ENCODE measurements around the gene GRIK2. TPM values are rescaled to one million over a fixed set of nuclear protein-coding genes. Genes with fewer than 3 reads are reported as not detected.

GRIK2 gene
- total RNA-seq, 2 experiments from 2014 or later = not detected

DNA sequence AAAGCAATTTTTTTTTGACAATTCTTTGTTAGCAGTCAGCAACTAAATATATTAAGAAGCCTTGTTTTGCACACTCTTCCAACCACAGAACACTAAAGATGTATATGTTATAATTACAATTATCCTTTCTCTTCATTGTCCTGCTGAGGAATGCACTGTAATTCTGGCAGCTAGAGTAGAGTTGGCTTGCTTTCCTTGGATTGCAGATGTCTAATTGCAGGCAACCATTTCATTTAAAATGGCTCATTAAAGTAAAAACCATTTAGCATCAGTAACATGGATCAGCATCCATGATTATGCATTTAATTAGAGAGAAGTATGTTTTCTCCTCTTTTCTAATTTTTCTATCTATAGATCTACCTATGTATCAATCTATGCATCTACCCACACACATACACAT is 335.4 kb downstream of the GRIK2 start:
- Mint-ChIP-seq H3K36me3 (ENCODE audit: low read depth) (no peaks in the 10 kb centered on the region), H3K27me3 (no peaks in the 10 kb centered on the region)

GRCh38 chr6:101730954-101731353 is 337.4 kb downstream of the GRIK2 start:
- Mint-ChIP-seq H3K36me3 (ENCODE audit: low read depth) (no peaks in the 10 kb centered on the region), H3K27ac (no peak overlapping the region), H3K27me3 (no peaks in the 10 kb centered on the region), H3K4me1 (ENCODE audit: low read depth) (peaks cover 5% of the 10 kb centered on the region), H3K9me3 (peaks cover 3% of the 10 kb centered on the region), H3K4me3 (no peak overlapping the region)
- intact Hi-C loops (cut with micrococcal nuclease) = no loop called here
- CTCF ChIA-PET = no interaction called here
- POLR2A ChIA-PET = no interaction called here
- DNase-seq (no peak), ATAC-seq (no peak)
- TF ChIP-seq, protein P1, sequence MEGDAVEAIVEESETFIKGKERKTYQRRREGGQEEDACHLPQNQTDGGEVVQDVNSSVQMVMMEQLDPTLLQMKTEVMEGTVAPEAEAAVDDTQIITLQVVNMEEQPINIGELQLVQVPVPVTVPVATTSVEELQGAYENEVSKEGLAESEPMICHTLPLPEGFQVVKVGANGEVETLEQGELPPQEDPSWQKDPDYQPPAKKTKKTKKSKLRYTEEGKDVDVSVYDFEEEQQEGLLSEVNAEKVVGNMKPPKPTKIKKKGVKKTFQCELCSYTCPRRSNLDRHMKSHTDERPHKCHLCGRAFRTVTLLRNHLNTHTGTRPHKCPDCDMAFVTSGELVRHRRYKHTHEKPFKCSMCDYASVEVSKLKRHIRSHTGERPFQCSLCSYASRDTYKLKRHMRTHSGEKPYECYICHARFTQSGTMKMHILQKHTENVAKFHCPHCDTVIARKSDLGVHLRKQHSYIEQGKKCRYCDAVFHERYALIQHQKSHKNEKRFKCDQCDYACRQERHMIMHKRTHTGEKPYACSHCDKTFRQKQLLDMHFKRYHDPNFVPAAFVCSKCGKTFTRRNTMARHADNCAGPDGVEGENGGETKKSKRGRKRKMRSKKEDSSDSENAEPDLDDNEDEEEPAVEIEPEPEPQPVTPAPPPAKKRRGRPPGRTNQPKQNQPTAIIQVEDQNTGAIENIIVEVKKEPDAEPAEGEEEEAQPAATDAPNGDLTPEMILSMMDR (IDR thresholded peaks at IDR 0.05) = no peak

More for the DNA sequence above, 335.4 kb downstream of the GRIK2 start:
- CTCF ChIA-PET = no interaction called here
- ATAC-seq (no peak), DNase-seq (no peak)
- Mint-ChIP-seq H3K9me3 (peaks cover 3% of the 10 kb centered on the region), H3K4me3 (no peak overlapping the region), H3K27ac (no peak overlapping the region), H3K4me1 (ENCODE audit: low read depth) (peaks cover 5% of the 10 kb centered on the region)
- TF ChIP-seq, protein P1 (IDR thresholded peaks at IDR 0.05) = no peak
- POLR2A ChIA-PET = no interaction called here
- intact Hi-C loops (cut with micrococcal nuclease) = no loop called here

DNA sequence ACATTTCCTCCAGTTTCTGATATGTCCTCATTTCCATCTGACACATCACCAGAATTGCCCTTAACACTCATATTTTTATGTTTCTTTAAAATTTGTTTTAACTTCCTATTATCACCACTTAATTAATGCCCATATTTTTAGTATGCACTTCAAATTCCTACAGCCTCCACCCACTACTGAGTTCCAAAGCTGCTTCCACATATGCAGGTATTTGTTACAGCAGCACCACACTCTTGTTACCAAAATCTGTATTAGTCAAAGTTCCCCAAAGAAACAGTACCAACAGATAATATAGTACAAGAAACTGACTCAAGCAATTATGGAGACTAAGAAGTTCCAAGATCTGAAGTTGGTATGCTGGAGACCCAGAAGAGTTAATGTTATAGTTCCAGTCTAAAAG is 340.4 kb downstream of the GRIK2 start:
- CTCF ChIA-PET = no interaction called here

GRCh38 chr6:101738481-101738880 is 345.0 kb downstream of the GRIK2 start:
- Mint-ChIP-seq H3K27me3 (no peaks in the 10 kb centered on the region), H3K4me1 (ENCODE audit: low read depth) (no peaks in the 10 kb centered on the region), H3K36me3 (ENCODE audit: low read depth) (no peaks in the 10 kb centered on the region), H3K9me3 (peaks cover 6% of the 10 kb centered on the region), H3K27ac (no peak overlapping the region), H3K4me3 (no peak overlapping the region)
- ATAC-seq = no peak
- TF ChIP-seq, protein P1 (IDR thresholded peaks at IDR 0.05) = no peak
- intact Hi-C loops (cut with micrococcal nuclease) = no loop called here
- no peak for DNase-seq
- CTCF ChIA-PET = no interaction called here
- POLR2A ChIA-PET = no interaction called here

More for the DNA sequence above, 340.4 kb downstream of the GRIK2 start:
- TF ChIP-seq, protein P1 (IDR thresholded peaks at IDR 0.05) = no peak
- H3K9me3 Mint-ChIP-seq = peaks cover 9% of the 10 kb centered on the region
- no peaks in the 10 kb centered on the region for H3K36me3 Mint-ChIP-seq (ENCODE audit: low read depth)
- DNase-seq = no peak
- no peaks in the 10 kb centered on the region for H3K27me3 Mint-ChIP-seq
- H3K4me1 Mint-ChIP-seq (ENCODE audit: low read depth) = peaks cover 5% of the 10 kb centered on the region
- H3K27ac Mint-ChIP-seq = no peak overlapping the region
- ATAC-seq = no peak
- POLR2A ChIA-PET = no interaction called here
- H3K4me3 Mint-ChIP-seq = no peak overlapping the region
- intact Hi-C loops (cut with micrococcal nuclease) = no loop called here

DNA sequence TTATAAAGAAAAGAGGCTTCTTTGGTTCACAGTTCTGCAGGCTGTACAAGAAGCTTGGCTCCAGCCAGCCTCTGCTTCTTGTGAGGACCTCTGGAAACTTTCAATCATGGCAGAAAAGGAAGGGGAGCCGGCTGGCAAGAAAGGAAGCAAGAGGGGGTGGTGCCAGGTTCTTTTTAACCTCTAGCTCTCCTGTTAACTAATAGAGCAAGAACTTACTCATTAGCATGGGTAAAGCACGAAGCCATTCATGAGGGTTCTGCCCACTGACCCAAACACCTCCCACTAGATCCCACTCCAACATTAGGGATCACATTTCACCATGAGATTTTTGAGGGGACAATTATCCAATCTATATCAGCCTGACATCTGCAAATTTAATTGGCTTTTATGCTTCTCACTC is 347.1 kb downstream of the GRIK2 start:
- no peaks in the 10 kb centered on the region for H3K27me3 Mint-ChIP-seq
- H3K9me3 Mint-ChIP-seq = peaks cover 6% of the 10 kb centered on the region
- no peaks in the 10 kb centered on the region for H3K36me3 Mint-ChIP-seq (ENCODE audit: low read depth)
- CTCF ChIA-PET = no interaction called here
- TF ChIP-seq, protein P1 (IDR thresholded peaks at IDR 0.05) = no peak
- H3K4me3 Mint-ChIP-seq = no peak overlapping the region
- intact Hi-C loops (cut with micrococcal nuclease) = no loop called here
- POLR2A ChIA-PET = no interaction called here
- ATAC-seq = no peak
- no peak for DNase-seq
- no peak overlapping the region for H3K27ac Mint-ChIP-seq
- no peaks in the 10 kb centered on the region for H3K4me1 Mint-ChIP-seq (ENCODE audit: low read depth)
